Caco-2 (cell line): ENCODE measurements around the gene BHLHE40. TPM values are rescaled to one million over a fixed set of nuclear protein-coding genes. Genes with fewer than 3 reads are reported as not detected.

Experiments
- BruUV-seq: library from RNA; stranded (reverse); fragments of 400-500 nt; replicated peaks from 2 replicates; lab custom pipeline; 2021; lab: Mats Ljungman, UMichigan
- CTCF ChIA-PET: fragments of 300-600 bp; sonication (Branson Sonifier 250); formaldehyde crosslinking; loops from one replicate; lab custom pipeline; 2022; ENCODE audit warnings: antibody characterized with exemption; lab: Charles Lee
- POLR2A ChIA-PET: fragments of 300-600 bp; sonication (Branson Sonifier 250); formaldehyde crosslinking; loops from one replicate; lab custom pipeline; 2022; ENCODE audit warnings: antibody characterized with exemption; lab: Charles Lee
- DNase-seq, 2 experiments: peaks; one replicate each; pipeline versions ENCODE4 v3.0.0 to v3.0.0-alpha.2; 2020 to 2022
- H3K27me3 ChIP-seq: replicated peaks from 2 replicates; pipeline ENCODE4 v1.6.0; 2011; ENCODE audit warnings: low read length; ENCODE audit not compliant: control insufficient read depth, insufficient read depth
- H3K36me3 ChIP-seq: 2 replicates; pipeline ENCODE4 v1.5.1; 2011; ENCODE audit warnings: low read length; ENCODE audit not compliant: control insufficient read depth, insufficient read depth
- H3K4me1 ChIP-seq: fragments of 250-450 bp; sonication (Bioruptor Pico); 2 replicates; pipeline ENCODE4 v1.5.1; 2020; ENCODE audit warnings: mild to moderate bottlenecking
- H3K4me3 ChIP-seq: 2 replicates; pipeline ENCODE4 v1.5.1; 2011; ENCODE audit warnings: low read depth, mild to moderate bottlenecking, control low read depth, low read length
- H3K9me3 ChIP-seq: fragments of 250-450 bp; sonication (Bioruptor Pico); 2 replicates; pipeline ENCODE4 v1.5.1; 2020; ENCODE audit warnings: mild to moderate bottlenecking, moderate library complexity
- H3K27ac Mint-ChIP-seq: one replicate; pipeline ENCODE4 v1.8.0; 2022; ENCODE audit warnings: mixed read lengths; ENCODE audit not compliant: unreplicated experiment
- H3K27me3 Mint-ChIP-seq: one replicate; pipeline ENCODE4 v1.8.0; 2022; ENCODE audit warnings: mixed read lengths; ENCODE audit not compliant: insufficient read depth, unreplicated experiment
- H3K36me3 Mint-ChIP-seq: one replicate; pipeline ENCODE4 v1.8.0; 2022; ENCODE audit warnings: mild to moderate bottlenecking, mixed read lengths; ENCODE audit not compliant: insufficient read depth, unreplicated experiment
- H3K4me1 Mint-ChIP-seq: one replicate; pipeline ENCODE4 v1.8.0; 2022; ENCODE audit warnings: low read depth, mixed read lengths; ENCODE audit not compliant: unreplicated experiment
- H3K4me3 Mint-ChIP-seq: one replicate; pipeline ENCODE4 v1.8.0; 2022; ENCODE audit warnings: mild to moderate bottlenecking, moderate library complexity, mixed read lengths; ENCODE audit not compliant: unreplicated experiment
- H3K9me3 Mint-ChIP-seq: one replicate; pipeline ENCODE4 v1.8.0; 2022; ENCODE audit warnings: mixed read lengths; ENCODE audit not compliant: unreplicated experiment
- CTCF ChIP-seq, 2 experiments: fragments of 200-600 bp in 1 of 2; IDR thresholded peaks; 1 replicate in 1 of 2; 2 replicates in 1 of 2; pipeline versions ENCODE4 v1.5.1 to v1.8.0; 2011 to 2022; ENCODE audit warnings: antibody characterized with exemption in 1 of 2, control low read depth in 1 of 2, inconsistent platforms in 1 of 2, low read depth in 1 of 2, low read length in 1 of 2, mild to moderate bottlenecking in 1 of 2, moderate library complexity in 1 of 2; ENCODE audit not compliant: insufficient read depth in 1 of 2, severe bottlenecking in 1 of 2, unreplicated experiment in 1 of 2
- intact Hi-C: fragments of 100-400 bp; cut with micrococcal nuclease; formaldehyde crosslinking; loops from one replicate; pipeline ENCODE4 v1.10.0; 2022; ENCODE audit not compliant: unreplicated experiment
- total RNA-seq: library from RNA; stranded (reverse); gene quantifications from 2 replicates; pipeline ENCODE4 v1.2.3, GENCODE V29; 2022

The BHLHE40 gene
- total RNA-seq, 1 experiment from 2014 or later = 8.5 TPM

GRCh38 chr3:4950948-4951347 lies 28.3 kb upstream of the BHLHE40 start:
- BruUV-seq = no TSS peak
- Mint-ChIP-seq H3K9me3 (no peaks in the 10 kb centered on the region), H3K27me3 (no peaks in the 10 kb centered on the region), H3K36me3 (no peaks in the 10 kb centered on the region), H3K4me3 (no peak overlapping the region), H3K4me1 (no peaks in the 10 kb centered on the region), H3K27ac (no peak overlapping the region)
- intact Hi-C loops = no loop called here
- POLR2A ChIA-PET = no interaction called here
- CTCF ChIA-PET = no interaction called here
- no peak for DNase-seq
- no peaks in the 10 kb centered on the region for H3K27me3 ChIP-seq
- no peaks in the 10 kb centered on the region for H3K4me1 ChIP-seq
- no peaks in the 10 kb centered on the region for H3K9me3 ChIP-seq
- no peak overlapping the region for H3K4me3 ChIP-seq
- TF ChIP-seq CTCF (IDR thresholded peaks at IDR 0.05; ENCODE audit: insufficient read depth in 1 of 2, low read depth in 1 of 2, low read length in 1 of 2, severe bottlenecking in 1 of 2, unreplicated experiment in 1 of 2) = no peak
- no peaks in the 10 kb centered on the region for H3K36me3 ChIP-seq

- Mint-ChIP-seq H3K4me3 (no peak overlapping the region), H3K27me3 (no peaks in the 10 kb centered on the region), H3K36me3 (no peaks in the 10 kb centered on the region), H3K4me1 (no peaks in the 10 kb centered on the region), H3K9me3 (no peaks in the 10 kb centered on the region), H3K27ac (no peak overlapping the region)
- BruUV-seq = no TSS peak
- intact Hi-C loops = no loop called here
- no peak overlapping the region for H3K4me3 ChIP-seq
- no peak for DNase-seq
- no peaks in the 10 kb centered on the region for H3K27me3 ChIP-seq
- H3K36me3 ChIP-seq = no peaks in the 10 kb centered on the region
- POLR2A ChIA-PET = no interaction called here
- no peaks in the 10 kb centered on the region for H3K4me1 ChIP-seq
- CTCF ChIA-PET = no interaction called here
- no peaks in the 10 kb centered on the region for H3K9me3 ChIP-seq
- TF ChIP-seq CTCF (IDR thresholded peaks at IDR 0.05; ENCODE audit: insufficient read depth in 1 of 2, low read depth in 1 of 2, low read length in 1 of 2, severe bottlenecking in 1 of 2, unreplicated experiment in 1 of 2) = no peak
Measured at GRCh38 chr3:4953119-4953518, 26.1 kb upstream of the BHLHE40 start.

DNA sequence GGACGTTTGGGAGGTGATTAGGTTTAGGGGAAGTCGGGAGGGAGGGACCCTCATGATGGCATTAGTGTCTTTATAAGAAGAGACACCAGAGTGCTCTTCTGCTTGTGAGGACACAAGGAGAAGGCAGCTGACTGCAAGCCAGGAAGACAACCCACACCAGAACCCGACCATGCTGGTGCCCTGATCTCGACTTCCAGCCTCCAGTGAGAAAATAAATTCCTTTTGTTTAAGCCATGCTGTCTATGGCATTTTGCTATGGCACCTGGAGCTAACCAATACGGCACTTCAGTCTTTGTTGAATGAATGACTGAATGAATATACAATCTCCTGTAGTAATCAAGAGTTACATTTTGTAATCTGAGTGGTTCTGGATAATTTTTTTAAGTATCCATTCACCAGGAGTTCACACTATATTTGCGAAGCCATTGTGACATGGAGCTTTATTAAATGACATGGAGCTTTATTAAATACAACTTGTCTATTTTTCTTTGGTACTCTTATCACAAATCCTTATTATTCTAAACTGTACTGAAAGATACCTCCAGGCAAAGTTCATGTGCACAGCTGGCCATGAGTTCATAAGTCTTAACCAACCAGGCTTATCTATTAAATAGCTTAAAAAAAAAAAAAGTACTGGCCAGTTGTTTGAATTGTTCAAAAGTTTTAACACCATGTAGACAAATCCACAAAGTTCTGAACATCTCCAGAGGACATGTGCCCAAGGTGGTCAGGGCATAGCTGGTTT lies 24.8 kb upstream of the BHLHE40 start:
- Mint-ChIP-seq H3K4me3 (no peak overlapping the region), H3K4me1 (no peaks in the 10 kb centered on the region)

More for the DNA sequence above, 24.8 kb upstream of the BHLHE40 start:
- intact Hi-C loops = no loop called here
- H3K9me3 ChIP-seq = peaks cover 9% of the 10 kb centered on the region
- no peaks in the 10 kb centered on the region for H3K27me3 ChIP-seq
- POLR2A ChIA-PET = no interaction called here
- H3K36me3 ChIP-seq = no peaks in the 10 kb centered on the region
- TF ChIP-seq CTCF (IDR thresholded peaks at IDR 0.05; ENCODE audit: insufficient read depth in 1 of 2, low read depth in 1 of 2, low read length in 1 of 2, severe bottlenecking in 1 of 2, unreplicated experiment in 1 of 2) = no peak
- H3K4me3 ChIP-seq = no peak overlapping the region
- H3K36me3 Mint-ChIP-seq = no peaks in the 10 kb centered on the region
- no peak overlapping the region for H3K27ac Mint-ChIP-seq
- no peaks in the 10 kb centered on the region for H3K27me3 Mint-ChIP-seq
- CTCF ChIA-PET = no interaction called here
- H3K9me3 Mint-ChIP-seq = peaks cover 9% of the 10 kb centered on the region
- DNase-seq = no peak
- BruUV-seq = no TSS peak
- no peaks in the 10 kb centered on the region for H3K4me1 ChIP-seq
